WI38 (cell line): ENCODE measurements around the gene PRRC2C.

Source experiments
- H3K4me3 ChIP-seq: 2 replicates; pipeline ENCODE4 v1.5.1; 2011; ENCODE audit warnings: low read depth, mild to moderate bottlenecking, control low read depth, low read length
- TF ChIP-seq, protein P1 (sequence below): IDR thresholded peaks from 2 replicates; pipeline ENCODE4 v1.5.1; 2012; ENCODE audit warnings: low read depth, mild to moderate bottlenecking, control low read depth, low read length

PRRC2C gene

DNA sequence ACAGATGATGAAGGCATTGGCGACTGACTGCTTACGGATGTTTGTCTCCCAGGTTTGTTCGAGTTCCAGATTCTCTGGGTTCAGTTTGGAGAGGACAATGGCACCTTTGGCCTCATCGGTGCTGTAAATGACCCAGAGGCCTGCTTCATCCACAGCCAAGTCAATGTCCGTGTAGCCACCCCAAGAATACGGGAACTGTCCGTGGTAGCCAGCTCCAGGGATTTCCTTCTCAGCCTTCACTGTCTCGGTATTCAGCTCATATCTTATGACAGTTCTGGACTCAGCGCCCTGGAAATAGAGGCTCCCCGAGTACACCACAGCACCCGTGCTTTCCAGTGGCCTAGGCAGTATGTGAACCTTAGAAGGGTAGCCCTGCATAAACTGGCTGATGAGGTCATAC is 150.8 kb downstream of the PRRC2C start:
- TF ChIP-seq, protein P1, sequence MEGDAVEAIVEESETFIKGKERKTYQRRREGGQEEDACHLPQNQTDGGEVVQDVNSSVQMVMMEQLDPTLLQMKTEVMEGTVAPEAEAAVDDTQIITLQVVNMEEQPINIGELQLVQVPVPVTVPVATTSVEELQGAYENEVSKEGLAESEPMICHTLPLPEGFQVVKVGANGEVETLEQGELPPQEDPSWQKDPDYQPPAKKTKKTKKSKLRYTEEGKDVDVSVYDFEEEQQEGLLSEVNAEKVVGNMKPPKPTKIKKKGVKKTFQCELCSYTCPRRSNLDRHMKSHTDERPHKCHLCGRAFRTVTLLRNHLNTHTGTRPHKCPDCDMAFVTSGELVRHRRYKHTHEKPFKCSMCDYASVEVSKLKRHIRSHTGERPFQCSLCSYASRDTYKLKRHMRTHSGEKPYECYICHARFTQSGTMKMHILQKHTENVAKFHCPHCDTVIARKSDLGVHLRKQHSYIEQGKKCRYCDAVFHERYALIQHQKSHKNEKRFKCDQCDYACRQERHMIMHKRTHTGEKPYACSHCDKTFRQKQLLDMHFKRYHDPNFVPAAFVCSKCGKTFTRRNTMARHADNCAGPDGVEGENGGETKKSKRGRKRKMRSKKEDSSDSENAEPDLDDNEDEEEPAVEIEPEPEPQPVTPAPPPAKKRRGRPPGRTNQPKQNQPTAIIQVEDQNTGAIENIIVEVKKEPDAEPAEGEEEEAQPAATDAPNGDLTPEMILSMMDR: no peak
- H3K4me3 ChIP-seq: no peak overlapping the region

DNA sequence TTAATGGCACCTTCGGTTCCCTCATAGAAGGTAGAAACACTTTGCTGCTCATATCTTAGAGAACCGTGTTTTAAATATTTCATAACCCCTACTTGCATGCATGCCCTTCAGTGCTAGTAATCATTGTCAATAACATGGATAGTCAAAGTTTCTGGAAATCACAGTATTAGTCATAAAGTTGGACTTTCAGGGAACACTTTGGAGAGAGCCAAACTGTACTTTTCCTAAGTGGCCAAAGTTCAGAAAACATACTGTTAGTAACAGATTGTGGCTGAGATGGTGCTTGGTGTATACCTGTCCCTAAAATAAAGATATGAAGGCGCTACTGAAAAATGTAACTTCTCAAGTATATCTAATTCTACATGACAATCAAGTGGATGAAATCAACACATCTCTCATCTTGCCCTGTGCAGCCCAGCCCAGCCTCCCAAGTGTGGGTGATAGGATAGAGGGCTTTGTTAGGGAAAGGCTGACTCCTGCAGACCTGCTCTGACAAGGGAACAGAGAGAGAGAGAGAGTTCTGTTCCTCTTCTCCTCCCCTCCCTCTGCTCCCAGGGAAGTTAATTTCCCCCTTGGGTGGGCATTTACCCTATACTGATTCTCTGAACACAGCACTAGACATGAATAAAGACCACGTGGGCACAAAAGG is 152.7 kb downstream of the PRRC2C start:
- no peak overlapping the region for H3K4me3 ChIP-seq
- TF ChIP-seq, protein P1: no peak

DNA sequence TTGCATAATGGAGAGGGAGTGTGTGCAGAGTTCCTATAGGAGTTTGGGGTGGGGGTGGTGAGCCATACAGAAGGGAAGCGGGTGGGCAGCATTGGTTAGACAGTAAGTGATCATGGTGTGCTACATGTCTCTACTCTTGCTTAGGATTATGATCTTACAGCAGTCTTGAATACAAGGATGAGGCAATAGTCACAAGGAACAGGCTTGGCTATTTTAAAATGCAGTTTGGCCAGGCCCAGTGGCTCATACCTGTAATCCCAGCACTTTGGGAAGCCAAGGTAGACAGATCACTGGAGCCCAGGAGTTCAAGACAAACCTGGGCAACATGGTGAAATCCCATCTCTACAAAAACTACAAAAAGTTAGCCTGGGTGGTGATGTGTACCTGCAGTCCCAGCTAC is 154.9 kb downstream of the PRRC2C start:
- TF ChIP-seq, protein P1: no peak
- H3K4me3 ChIP-seq: no peak overlapping the region

DNA sequence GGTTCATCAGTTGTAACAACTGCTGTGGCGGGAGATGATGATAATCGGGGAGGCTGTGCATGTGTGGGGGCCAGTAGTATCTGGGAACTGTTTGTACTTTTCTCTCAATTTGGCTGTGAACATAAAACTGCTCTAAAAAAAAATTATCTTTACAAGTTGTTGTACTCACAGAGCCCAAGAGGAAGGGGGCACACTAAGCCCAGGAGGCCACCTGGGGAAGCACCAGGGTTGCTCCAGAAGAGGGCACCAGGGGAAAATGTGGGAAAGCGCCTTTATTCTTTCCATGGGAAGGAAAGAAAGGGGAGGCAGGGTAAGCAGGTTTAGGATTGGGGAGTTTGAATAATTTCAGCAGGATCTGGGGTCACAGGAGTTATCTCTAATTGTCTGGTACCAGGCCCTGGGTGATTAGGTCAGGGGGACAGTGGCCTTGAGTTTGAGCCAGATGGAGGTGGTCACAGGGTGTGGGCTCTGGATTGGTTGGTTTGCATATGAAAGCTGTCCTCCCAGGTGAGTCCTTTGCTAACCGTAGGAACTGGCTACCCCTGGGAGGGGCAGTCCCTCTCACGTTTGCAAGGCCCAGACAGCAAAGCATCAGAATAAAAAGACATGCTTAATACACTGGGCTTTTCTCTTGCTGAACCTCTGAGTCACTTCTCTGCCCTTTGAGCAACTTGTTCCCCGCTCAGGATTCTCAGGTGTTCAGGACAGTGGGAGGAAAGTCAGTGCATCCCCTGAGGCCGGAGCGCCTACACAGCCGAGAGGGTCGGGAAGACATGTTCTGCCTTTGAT is 155.9 kb downstream of the PRRC2C start:
- no peak overlapping the region for H3K4me3 ChIP-seq
- TF ChIP-seq, protein P1: no peak

DNA sequence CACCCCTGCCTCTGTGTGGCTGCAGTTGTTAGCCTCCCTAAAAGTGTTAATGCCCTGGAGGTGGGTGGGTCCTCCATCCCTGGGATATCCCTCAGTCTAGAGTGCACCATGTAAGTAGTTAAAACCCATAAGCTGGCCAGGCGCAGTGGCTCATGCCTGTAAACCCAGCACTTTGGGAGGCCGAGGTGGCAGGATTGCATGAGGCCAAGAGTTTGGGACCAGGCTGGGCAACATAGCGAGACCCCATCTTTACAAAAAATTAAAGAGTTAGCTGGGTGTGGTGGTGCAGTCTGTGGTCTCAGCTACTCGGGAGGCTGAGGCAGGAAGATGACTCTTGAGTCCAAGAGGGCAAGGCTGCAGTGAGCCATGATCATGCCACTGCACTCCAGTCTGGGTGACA is 156.9 kb downstream of the PRRC2C start:
- TF ChIP-seq, protein P1: no peak
- no peak overlapping the region for H3K4me3 ChIP-seq
